GM23338 (cell line): Measurements from ENCODE around the gene VSIR.

Experiments
- CREB1 ChIP-seq: fragments of 250-450 bp; sonication (Bioruptor Pico); IDR thresholded peaks from 2 replicates; pipeline ENCODE4 v1.5.0; 2020; ENCODE audit warnings: low read depth, mild to moderate bottlenecking, moderate library complexity
- CTCF ChIP-seq, 2 experiments: fragments of 200-600 bp in 1 of 2; sonication (generic) in 1 of 2; conservative IDR thresholded peaks; 2 replicates each; pipeline versions ENCODE4 v1.5.1 to v1.6.1; 2016 to 2017; ENCODE audit warnings: antibody characterized with exemption in 2 of 2, low read depth in 2 of 2, mild to moderate bottlenecking in 2 of 2, moderate library complexity in 1 of 2
- EZH2 ChIP-seq: fragments of 200-600 bp; sonication (generic); IDR thresholded peaks from one replicate; pipeline ENCODE4 v1.8.0; 2017; ENCODE audit warnings: antibody characterized with exemption, mild to moderate bottlenecking, low read depth; ENCODE audit not compliant: unreplicated experiment
- STAT1 ChIP-seq: IDR thresholded peaks from one replicate; pipeline ENCODE4 v1.6.1; 2016; ENCODE audit warnings: antibody characterized with exemption; ENCODE audit not compliant: unreplicated experiment

GRCh38 chr10:71796749-71797405 is 23.6 kb upstream of the VSIR start:
- TF ChIP-seq CTCF (conservative IDR thresholded peaks at IDR 0.05; ENCODE audit: low read depth in 2 of 2) (no peak), STAT1 (no peak), CREB1 (CRISPR knock-in tag) (no peak), EZH2 (no peak)
